GM12801 (cell line): Measurements from ENCODE around the gene UBR3.

ENCODE experiments used
- TF ChIP-seq, protein P1 (sequence below): IDR thresholded peaks from one replicate; pipeline ENCODE4 v1.5.1; 2011; ENCODE audit warnings: control low read depth; ENCODE audit not compliant: insufficient read length; ENCODE audit errors: extremely low read depth

UBR3 gene

GRCh38 chr2:170063456-170064235 lies 236.4 kb downstream of the UBR3 start:
- TF ChIP-seq, protein P1, sequence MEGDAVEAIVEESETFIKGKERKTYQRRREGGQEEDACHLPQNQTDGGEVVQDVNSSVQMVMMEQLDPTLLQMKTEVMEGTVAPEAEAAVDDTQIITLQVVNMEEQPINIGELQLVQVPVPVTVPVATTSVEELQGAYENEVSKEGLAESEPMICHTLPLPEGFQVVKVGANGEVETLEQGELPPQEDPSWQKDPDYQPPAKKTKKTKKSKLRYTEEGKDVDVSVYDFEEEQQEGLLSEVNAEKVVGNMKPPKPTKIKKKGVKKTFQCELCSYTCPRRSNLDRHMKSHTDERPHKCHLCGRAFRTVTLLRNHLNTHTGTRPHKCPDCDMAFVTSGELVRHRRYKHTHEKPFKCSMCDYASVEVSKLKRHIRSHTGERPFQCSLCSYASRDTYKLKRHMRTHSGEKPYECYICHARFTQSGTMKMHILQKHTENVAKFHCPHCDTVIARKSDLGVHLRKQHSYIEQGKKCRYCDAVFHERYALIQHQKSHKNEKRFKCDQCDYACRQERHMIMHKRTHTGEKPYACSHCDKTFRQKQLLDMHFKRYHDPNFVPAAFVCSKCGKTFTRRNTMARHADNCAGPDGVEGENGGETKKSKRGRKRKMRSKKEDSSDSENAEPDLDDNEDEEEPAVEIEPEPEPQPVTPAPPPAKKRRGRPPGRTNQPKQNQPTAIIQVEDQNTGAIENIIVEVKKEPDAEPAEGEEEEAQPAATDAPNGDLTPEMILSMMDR: no peak

GRCh38 chr2:170070778-170071177 lies 243.5 kb downstream of the UBR3 start:
- TF ChIP-seq, protein P1: no peak

DNA sequence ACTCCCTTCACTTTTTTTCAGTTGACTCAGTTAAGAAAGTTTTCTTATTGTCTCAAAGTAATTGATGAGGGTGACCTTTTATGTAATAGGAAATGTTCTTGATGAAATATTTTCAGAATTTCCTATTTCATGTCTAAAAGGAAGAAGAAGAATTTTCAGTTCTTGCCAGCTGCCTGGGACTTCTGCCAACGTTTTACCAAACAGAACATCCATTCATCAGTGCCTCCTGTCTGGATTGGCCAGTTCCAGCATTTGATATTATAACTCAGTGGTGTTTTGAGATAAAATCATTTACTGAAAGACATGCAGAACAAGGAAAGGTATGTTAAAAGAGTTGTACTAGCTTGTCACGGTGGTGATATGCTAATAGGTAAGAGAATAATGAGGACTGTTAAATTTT lies 246.0 kb downstream of the UBR3 start:
- TF ChIP-seq, protein P1: no peak

DNA sequence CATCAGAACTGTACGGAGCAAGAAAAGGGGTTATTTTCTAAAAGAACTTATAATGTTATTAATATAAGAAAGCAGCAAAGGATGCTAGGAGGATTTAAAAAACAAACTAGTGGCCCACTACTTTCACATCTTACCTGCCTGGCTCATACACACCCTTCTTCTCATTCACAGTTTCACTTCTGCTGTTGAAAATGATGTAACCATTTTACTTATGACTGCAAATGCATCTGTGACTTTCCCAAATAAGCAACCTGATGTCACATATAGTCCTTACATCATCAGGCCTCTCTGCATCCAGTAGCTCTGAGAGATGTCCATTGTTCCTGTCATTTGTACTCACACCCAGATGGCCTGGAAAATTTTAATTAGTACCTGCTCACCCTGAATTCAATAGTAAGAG lies 248.9 kb downstream of the UBR3 start:
- TF ChIP-seq, protein P1: no peak

DNA sequence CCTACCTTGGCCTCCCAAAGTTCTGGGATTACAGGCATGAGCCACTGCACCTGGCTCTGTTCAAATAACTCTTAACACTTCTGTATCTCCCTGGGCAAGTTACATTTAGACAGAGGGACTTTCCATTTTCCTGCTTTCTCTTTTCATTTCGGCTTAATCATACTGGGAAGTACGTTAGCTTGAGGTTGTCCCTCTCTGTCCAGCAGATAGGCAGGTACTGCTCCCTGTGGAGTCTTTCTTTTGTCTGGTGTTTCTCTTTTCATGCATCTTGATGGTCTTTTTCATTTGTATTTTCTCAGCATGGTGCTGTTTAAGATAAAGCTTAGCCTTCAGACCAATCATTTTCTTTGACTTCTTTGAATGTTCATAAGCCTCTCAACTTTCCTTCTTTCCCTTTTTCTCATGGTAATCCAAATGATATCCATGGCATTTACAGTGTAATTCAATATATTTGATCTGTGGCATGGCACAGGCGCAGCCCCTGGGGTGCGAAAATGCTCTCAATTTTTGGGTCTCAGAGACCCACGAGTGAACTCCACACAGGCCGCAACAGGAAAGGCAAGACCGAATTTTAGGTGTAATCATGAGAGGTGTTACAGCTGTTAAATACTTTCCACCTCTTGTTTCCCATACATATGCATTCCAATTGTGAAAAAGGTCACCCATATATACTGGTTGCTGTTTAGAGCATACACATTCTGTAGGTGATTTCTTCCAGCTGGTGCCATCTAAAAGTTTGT lies 250.7 kb downstream of the UBR3 start:
- TF ChIP-seq, protein P1: no peak

GRCh38 chr2:170084820-170085491 lies 257.7 kb downstream of the UBR3 start:
- TF ChIP-seq, protein P1: no peak

DNA sequence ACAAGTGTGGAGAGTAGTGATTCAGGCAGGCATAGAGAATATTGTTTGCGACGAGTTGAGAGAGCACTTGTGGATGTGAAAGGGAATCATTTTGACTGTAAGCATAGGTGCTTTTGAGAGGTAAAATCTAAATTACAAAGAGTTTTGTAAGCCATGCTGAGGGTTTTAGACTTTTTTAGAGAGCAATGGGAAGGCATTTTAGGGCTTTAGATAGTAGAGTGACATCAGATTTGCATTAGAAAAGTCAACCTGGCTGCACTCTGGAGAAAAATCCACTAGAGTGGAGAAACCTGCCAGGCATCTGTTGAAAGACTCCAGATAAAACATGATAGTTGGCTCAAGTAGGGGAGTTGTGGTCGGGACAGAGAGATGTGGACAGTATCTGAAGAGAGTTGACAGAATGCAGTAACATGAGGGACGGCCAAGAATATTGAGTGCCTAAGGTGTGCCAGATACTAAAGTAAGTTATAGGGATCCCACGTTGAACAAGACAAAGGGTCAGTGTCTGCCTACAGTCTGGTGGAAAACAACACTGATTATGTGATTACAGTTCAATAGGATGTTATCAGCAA lies 258.9 kb downstream of the UBR3 start:
- TF ChIP-seq, protein P1: no peak
